ENCODE data around the gene VAC14.

The VAC14 gene

GRCh38 chr16:70760221-70760620, 40.7 kb downstream of the VAC14 start:
- DNase-seq, result no peak

- no peak for DNase-seq
Observed at GRCh38 chr16:70759666-70760065, 41.3 kb downstream of the VAC14 start.

- no peak for DNase-seq
Observed at GRCh38 chr16:70758786-70759185, 42.2 kb downstream of the VAC14 start.

GRCh38 chr16:70757183-70757582, 43.8 kb downstream of the VAC14 start:
- no peak for DNase-seq

- DNase-seq, result no peak
Observed at GRCh38 chr16:70756071-70756470, 44.9 kb downstream of the VAC14 start.

- DNase-seq, result no peak
Observed at GRCh38 chr16:70754851-70755600, 45.9 kb downstream of the VAC14 start.

GRCh38 chr16:70754371-70754770, 46.6 kb downstream of the VAC14 start:
- DNase-seq, result no peak

- no peak for DNase-seq
Observed at GRCh38 chr16:70753694-70754325, 47.1 kb downstream of the VAC14 start.

GRCh38 chr16:70753228-70753627, 47.7 kb downstream of the VAC14 start:
- DNase-seq, result no peak

- DNase-seq, result no peak
Observed at GRCh38 chr16:70752426-70752825, 48.5 kb downstream of the VAC14 start.

GRCh38 chr16:70751593-70751992, 49.4 kb downstream of the VAC14 start:
- no peak for DNase-seq

- DNase-seq, result no peak
Observed at GRCh38 chr16:70750893-70751467, 50.0 kb downstream of the VAC14 start.

- DNase-seq, result no peak
Observed at GRCh38 chr16:70749681-70750601, 51.0 kb downstream of the VAC14 start.

GRCh38 chr16:70749006-70749678, 51.8 kb downstream of the VAC14 start:
- DNase-seq, result no peak

- no peak for DNase-seq
Observed at GRCh38 chr16:70747703-70748631, 53.0 kb downstream of the VAC14 start.

GRCh38 chr16:70746708-70747424, 54.1 kb downstream of the VAC14 start:
- peak; percentile 10 for DNase-seq

GRCh38 chr16:70746040-70746707, 54.8 kb downstream of the VAC14 start:
- no peak for DNase-seq

GRCh38 chr16:70745536-70746025, 55.4 kb downstream of the VAC14 start:
- no peak for DNase-seq

- DNase-seq, result no peak
Observed at GRCh38 chr16:70744366-70744765, 56.6 kb downstream of the VAC14 start.

- no peak for DNase-seq
Observed at GRCh38 chr16:70743791-70744190, 57.2 kb downstream of the VAC14 start.

All from central memory CD4-positive, alpha-beta T cell (primary cell).